Measurements from ENCODE around the gene PHACTR3.

PHACTR3 gene

DNA sequence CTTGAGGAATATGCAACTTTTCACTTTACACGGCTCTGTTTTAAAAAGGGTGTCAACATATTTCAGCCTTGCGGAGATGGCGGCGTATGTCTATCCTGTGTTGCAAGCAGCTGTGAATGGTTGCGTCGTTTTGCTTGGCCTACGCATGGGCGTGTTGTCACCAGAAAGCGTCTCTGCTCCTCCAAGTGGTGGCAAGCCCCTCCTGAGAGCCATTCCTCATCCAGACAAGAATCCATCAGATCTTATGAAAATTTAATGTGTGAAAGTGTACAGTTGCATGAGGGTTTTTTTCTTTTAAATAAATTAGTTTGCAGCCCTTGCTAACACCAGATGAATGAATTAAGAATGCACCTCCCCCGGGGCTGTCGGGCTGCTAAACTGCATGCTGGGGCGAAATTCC lies 114.4 kb downstream of the PHACTR3 start:
- no peak for DNase-seq (ENCODE audit: low spot score)

DNA sequence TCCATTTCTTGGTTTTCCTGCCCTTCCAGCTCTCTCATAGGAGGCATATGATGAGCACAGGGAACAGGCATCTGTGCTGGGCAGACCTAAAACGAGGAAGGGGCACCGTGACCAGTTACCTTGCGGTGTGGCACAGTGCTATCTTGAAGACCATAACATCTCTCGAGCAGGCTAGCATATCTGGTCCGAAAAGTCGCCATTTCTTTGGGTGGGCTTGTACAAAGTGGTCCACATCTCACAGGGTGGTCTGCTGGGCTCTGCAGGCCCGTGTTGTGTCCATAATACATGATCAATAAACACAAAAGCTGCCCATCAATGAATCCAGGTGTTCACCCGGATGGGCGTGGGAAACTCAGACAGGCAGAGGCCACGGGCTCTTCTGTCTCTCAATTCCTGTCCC lies 115.7 kb downstream of the PHACTR3 start:
- TF ChIP-seq, protein P1, sequence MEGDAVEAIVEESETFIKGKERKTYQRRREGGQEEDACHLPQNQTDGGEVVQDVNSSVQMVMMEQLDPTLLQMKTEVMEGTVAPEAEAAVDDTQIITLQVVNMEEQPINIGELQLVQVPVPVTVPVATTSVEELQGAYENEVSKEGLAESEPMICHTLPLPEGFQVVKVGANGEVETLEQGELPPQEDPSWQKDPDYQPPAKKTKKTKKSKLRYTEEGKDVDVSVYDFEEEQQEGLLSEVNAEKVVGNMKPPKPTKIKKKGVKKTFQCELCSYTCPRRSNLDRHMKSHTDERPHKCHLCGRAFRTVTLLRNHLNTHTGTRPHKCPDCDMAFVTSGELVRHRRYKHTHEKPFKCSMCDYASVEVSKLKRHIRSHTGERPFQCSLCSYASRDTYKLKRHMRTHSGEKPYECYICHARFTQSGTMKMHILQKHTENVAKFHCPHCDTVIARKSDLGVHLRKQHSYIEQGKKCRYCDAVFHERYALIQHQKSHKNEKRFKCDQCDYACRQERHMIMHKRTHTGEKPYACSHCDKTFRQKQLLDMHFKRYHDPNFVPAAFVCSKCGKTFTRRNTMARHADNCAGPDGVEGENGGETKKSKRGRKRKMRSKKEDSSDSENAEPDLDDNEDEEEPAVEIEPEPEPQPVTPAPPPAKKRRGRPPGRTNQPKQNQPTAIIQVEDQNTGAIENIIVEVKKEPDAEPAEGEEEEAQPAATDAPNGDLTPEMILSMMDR (IDR thresholded peaks at IDR 0.05; ENCODE audit: extremely low read depth, missing control alignments) = no peak

More for the DNA sequence above, 114.4 kb downstream of the PHACTR3 start:
- TF ChIP-seq, protein P1 (IDR thresholded peaks at IDR 0.05; ENCODE audit: extremely low read depth, missing control alignments) = no peak

DNA sequence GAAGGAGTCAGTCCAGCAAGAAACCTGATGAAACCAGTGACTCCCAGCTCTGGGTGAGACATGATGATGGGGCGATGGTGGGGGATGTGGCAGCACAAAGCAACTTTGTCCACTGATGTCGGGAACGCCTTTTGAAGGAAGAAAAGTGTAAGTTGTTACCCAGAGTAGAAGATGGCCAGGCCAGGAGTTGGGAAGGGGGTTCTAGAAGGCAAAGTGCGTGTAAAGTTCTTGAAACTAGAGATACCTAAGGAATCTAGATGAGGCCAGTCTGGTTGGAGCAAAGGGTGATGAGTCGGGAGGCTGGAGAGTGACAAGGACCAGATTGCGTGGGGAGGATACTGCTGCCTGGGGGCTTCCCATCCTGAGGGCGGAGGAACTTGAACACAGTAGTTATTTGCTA lies 117.0 kb downstream of the PHACTR3 start:
- DNase-seq (ENCODE audit: low spot score) = no peak
- TF ChIP-seq, protein P1 (IDR thresholded peaks at IDR 0.05; ENCODE audit: extremely low read depth, missing control alignments) = no peak

More for the DNA sequence above, 115.7 kb downstream of the PHACTR3 start:
- no peak for DNase-seq (ENCODE audit: low spot score)

DNA sequence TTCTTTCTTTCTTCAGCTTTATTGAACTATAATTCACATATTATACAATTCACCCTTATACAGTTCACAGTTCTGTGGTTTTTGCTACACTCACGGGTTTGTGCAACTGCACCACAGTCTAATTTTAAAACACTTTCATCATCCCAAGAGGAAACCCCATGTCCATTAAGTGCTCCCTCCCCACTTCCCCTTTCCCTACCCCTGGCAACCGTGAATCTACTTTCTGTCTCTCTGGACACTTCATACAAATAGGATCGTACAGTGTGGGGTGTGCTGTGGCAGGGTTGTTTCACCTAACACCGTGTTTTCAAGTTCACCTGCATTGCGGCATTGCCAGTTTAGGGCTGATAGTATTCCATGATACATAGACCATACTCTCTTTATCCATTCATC lies 118.8 kb downstream of the PHACTR3 start:
- no peak for DNase-seq (ENCODE audit: low spot score)
- TF ChIP-seq, protein P1 (IDR thresholded peaks at IDR 0.05; ENCODE audit: extremely low read depth, missing control alignments) = no peak

DNA sequence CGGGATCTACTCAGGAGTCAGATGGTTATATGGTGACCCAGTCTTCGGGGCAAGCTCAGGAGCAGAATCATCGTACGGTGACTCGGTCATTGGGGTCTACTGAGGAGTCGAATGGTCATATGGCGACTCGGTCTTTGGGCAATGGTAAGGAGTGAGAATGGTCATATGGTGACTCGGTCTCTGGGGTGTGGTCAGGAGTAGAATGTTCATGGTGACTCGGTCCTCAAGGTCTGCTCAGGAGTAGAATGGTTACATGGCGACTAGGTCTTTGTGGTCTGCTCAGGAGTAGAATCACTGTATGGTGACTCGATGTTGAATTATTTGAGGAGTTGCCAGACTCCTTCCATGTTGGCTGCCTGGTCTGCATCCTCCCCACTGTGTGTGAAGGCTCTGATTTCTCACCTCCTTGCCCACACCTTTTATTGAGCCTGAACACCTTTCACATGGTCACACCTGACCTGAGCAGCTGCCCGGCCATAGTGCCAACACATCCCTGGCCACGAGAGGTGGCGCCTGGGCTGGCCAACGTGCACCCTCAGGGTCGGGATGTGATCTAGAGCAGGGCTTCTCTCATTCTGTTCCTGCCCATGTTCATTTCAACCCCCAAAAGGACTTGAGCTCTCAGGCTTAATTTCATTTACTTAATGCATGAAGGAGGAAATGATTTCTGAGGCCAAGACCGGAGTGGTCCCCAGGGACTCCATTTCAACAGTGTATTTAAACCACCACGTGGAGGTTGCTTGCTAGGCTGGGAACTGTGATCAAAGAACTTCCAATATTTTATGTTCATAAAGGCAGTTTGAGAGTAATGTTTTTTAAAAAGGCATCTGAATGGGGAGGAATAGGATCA lies 119.5 kb downstream of the PHACTR3 start:
- TF ChIP-seq, protein P1 (IDR thresholded peaks at IDR 0.05; ENCODE audit: extremely low read depth, missing control alignments) = no peak
- DNase-seq (ENCODE audit: low spot score) = no peak

DNA sequence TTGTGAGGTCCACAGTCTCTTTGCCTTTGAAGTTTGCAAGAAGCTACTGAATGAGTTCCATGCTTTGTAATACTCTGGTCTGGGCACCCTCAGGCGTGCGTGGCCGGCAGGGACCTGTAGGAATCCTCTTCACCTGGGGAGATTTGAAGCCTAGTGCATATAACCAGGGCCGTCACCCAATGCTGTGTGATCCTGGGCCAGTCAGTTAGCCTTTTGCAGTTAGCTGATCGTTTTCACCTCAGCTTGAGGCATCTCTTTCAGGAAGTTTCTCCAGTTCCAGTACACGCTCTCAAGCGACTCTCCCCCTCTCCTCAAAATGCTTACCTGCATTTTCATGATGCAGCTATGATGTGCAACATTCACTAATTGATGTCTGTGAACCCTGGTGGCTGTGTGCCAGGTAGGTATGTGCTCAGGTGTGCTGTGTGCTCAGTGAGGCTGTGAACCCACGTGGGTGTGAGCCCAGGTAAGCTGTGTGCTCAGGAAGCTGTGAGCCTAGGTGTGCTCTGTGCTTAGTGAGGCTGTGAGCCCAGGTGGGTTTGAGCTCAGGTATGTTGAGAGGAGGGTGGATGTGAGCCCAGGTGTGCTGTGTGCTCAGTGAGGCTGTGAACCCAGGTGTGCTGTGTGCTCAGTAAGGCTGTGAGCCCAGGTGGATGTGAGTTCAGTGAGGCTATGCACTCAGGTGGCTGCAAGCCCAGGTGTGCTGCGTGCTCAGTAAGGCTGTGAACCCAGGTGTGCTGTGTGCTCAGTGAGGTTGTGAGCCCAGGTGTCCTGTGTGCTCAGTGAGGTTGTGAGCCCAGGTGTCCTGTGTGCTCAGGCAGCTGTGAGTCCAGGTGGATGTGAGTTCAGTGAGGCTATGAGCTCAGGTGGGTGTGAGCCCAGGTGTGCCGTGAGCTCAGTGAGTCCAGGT lies 120.4 kb downstream of the PHACTR3 start:
- no peak for DNase-seq (ENCODE audit: low spot score)
- TF ChIP-seq, protein P1 (IDR thresholded peaks at IDR 0.05; ENCODE audit: extremely low read depth, missing control alignments) = no peak

Measured in GM20000 (cell line).